ENCODE data around the gene HHATL.

DNA sequence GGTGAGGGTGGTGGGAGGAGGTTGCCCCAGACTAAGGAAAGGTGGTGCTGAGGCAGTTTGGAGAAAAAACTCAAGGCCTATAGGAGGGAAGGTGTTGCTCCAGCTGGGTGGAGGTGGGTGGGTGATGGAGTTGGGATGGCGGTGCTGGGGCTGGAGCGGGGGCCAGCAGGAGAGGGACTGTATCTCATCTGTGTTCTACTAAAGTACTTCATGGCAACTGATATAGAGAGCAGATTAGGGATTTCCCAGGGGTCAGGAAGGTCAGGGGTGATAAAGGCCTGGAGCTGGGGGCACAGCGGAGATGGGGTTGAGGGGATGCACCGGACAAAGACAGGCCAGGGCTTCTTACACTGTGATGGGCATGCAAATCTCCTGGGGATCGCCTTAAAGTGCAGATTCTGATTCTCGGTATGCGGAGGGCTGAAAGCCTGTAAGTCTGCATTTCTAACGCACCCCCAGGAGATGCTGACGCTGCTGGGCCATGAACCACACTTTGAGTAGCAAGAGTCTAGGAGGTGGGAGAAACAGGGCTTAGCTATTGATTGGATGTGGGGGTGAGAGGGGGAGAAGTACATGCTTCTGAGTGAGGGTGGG lies 13.1 kb downstream of the HHATL start:
- no peak for TF ChIP-seq CTCF (IDR thresholded peaks at IDR 0.05; ENCODE audit: low read length)
- no peak for TF ChIP-seq EZH2 (IDR thresholded peaks at IDR 0.05; ENCODE audit: borderline replicate concordance, low read length)
